ENCODE results near the gene LRP1B. TPM values are rescaled to one million over a fixed set of nuclear protein-coding genes. Genes with fewer than 3 reads are reported as not detected.

LRP1B gene
- total RNA-seq, 1 donor from 2014 or later: 0.38 TPM

- H3K4me3 ChIP-seq (ENCODE audit: low read depth, low read length): no peak overlapping the region
- DNase-seq (ENCODE audit: low read depth): no peak
- TF ChIP-seq CTCF (IDR thresholded peaks at IDR 0.05; ENCODE audit: insufficient read depth, low read length, poor library complexity, severe bottlenecking): no peak
- H3K36me3 ChIP-seq (ENCODE audit: control insufficient read depth, insufficient read depth, low read length): no peaks in the 10 kb centered on the region
- no peaks in the 10 kb centered on the region for H3K27me3 ChIP-seq (ENCODE audit: control insufficient read depth, insufficient read depth, low read length)
Measured at GRCh38 chr2:140994856-140995255, 1136.0 kb downstream of the LRP1B start.

- no peaks in the 10 kb centered on the region for H3K27me3 ChIP-seq (ENCODE audit: control insufficient read depth, insufficient read depth, low read length)
- H3K36me3 ChIP-seq (ENCODE audit: control insufficient read depth, insufficient read depth, low read length): no peaks in the 10 kb centered on the region
- no peak for DNase-seq (ENCODE audit: low read depth)
- TF ChIP-seq CTCF (IDR thresholded peaks at IDR 0.05; ENCODE audit: insufficient read depth, low read length, poor library complexity, severe bottlenecking): no peak
- no peak overlapping the region for H3K4me3 ChIP-seq (ENCODE audit: low read depth, low read length)
Measured at GRCh38 chr2:140990416-140990815, 1140.4 kb downstream of the LRP1B start.

GRCh38 chr2:140988597-140988996 is 1142.2 kb downstream of the LRP1B start:
- Histone ChIP-seq H3K27me3 (ENCODE audit: control insufficient read depth, insufficient read depth, low read length) (no peaks in the 10 kb centered on the region), H3K4me3 (ENCODE audit: low read depth, low read length) (no peak overlapping the region), H3K36me3 (ENCODE audit: control insufficient read depth, insufficient read depth, low read length) (no peaks in the 10 kb centered on the region)
- no peak for DNase-seq (ENCODE audit: low read depth)
- no peak for TF ChIP-seq CTCF (IDR thresholded peaks at IDR 0.05; ENCODE audit: insufficient read depth, low read length, poor library complexity, severe bottlenecking)

- Histone ChIP-seq H3K4me3 (ENCODE audit: low read depth, low read length) (no peak overlapping the region), H3K27me3 (ENCODE audit: control insufficient read depth, insufficient read depth, low read length) (no peaks in the 10 kb centered on the region), H3K36me3 (ENCODE audit: control insufficient read depth, insufficient read depth, low read length) (no peaks in the 10 kb centered on the region)
- no peak for DNase-seq (ENCODE audit: low read depth)
- TF ChIP-seq CTCF (IDR thresholded peaks at IDR 0.05; ENCODE audit: insufficient read depth, low read length, poor library complexity, severe bottlenecking): no peak
Measured at GRCh38 chr2:140986456-140986855, 1144.4 kb downstream of the LRP1B start.

GRCh38 chr2:140975237-140975636 is 1155.6 kb downstream of the LRP1B start:
- Histone ChIP-seq H3K4me3 (ENCODE audit: low read depth, low read length) (no peak overlapping the region), H3K27me3 (ENCODE audit: control insufficient read depth, insufficient read depth, low read length) (no peaks in the 10 kb centered on the region), H3K36me3 (ENCODE audit: control insufficient read depth, insufficient read depth, low read length) (no peaks in the 10 kb centered on the region)
- no peak for TF ChIP-seq CTCF (IDR thresholded peaks at IDR 0.05; ENCODE audit: insufficient read depth, low read length, poor library complexity, severe bottlenecking)
- no peak for DNase-seq (ENCODE audit: low read depth)

GRCh38 chr2:140972724-140973123 is 1158.1 kb downstream of the LRP1B start:
- Histone ChIP-seq H3K36me3 (ENCODE audit: control insufficient read depth, insufficient read depth, low read length) (no peaks in the 10 kb centered on the region), H3K27me3 (ENCODE audit: control insufficient read depth, insufficient read depth, low read length) (no peaks in the 10 kb centered on the region), H3K4me3 (ENCODE audit: low read depth, low read length) (no peak overlapping the region)
- no peak for DNase-seq (ENCODE audit: low read depth)
- TF ChIP-seq CTCF (IDR thresholded peaks at IDR 0.05; ENCODE audit: insufficient read depth, low read length, poor library complexity, severe bottlenecking): no peak

Data from kidney epithelial cell (primary cell).